T-cell (primary cell): Measurements from ENCODE around the gene BTRC. TPM values are rescaled to one million over a fixed set of nuclear protein-coding genes. Genes with fewer than 3 reads are reported as not detected.
"Not testable (repeated sequence)": the region's sequence is repeated elsewhere in the genome, so short reads cannot be mapped to it uniquely, and the experiment has no call there.

Experiments
- ATAC-seq, 4 experiments: fragments of 200-7000 bp in 3 of 4; fragments of 150-1000 bp in 1 of 4; cut with Tn5 transposase; replicated peaks in 1 of 4; 1 replicate in 3 of 4; 2 replicates in 1 of 4; pipeline ENCODE4 v1.10.0; 2021; ENCODE audit warnings: moderate library complexity in 3 of 4, mild to moderate bottlenecking in 2 of 4, moderate number of reproducible peaks in 1 of 4
- CTCF ChIA-PET, 2 donors: fragments of 300-600 bp; sonication (Branson Sonifier 250); formaldehyde crosslinking; loops; one replicate each; lab custom pipeline; 2022; ENCODE audit warnings: antibody characterized with exemption in 2 of 2; lab: Charles Lee
- POLR2A ChIA-PET, 2 donors: fragments of 300-600 bp; sonication (Branson Sonifier 250); formaldehyde crosslinking; loops; one replicate each; lab custom pipeline; 2022; ENCODE audit warnings: antibody characterized with exemption in 2 of 2; lab: Charles Lee
- DNase-seq, 35 experiments: peaks; one replicate each; pipeline versions ENCODE4 v3.0.0 to v3.0.0-alpha.2; 2013 to 2023
- H3K27ac ChIP-seq: one replicate; pipeline ENCODE4 v1.5.1; 2013; ENCODE audit warnings: low read length
- H3K27me3 ChIP-seq, 2 experiments: replicated peaks in 1 of 2; 1 replicate in 1 of 2; 2 replicates in 1 of 2; pipeline versions ENCODE4 v1.6.1 to v1.7.0; 2013; ENCODE audit warnings: low read length in 1 of 2, mixed read lengths in 1 of 2; ENCODE audit not compliant: control insufficient read depth in 2 of 2, insufficient read depth in 2 of 2; ENCODE audit errors: extremely low read depth in 1 of 2
- H3K36me3 ChIP-seq, 2 donors: 1 replicate in 1 of 2; 2 replicates in 1 of 2; pipeline versions ENCODE4 v1.6.1 to v1.7.0; 2013; ENCODE audit warnings: low read length in 1 of 2; ENCODE audit not compliant: control insufficient read depth in 2 of 2, insufficient read depth in 1 of 2; ENCODE audit errors: extremely low read depth in 1 of 2
- H3K4me1 ChIP-seq, 2 experiments: 1 replicate in 1 of 2; 2 replicates in 1 of 2; pipeline versions ENCODE4 v1.6.1 to v1.7.0; 2013; ENCODE audit warnings: low read length in 2 of 2, mixed read lengths in 1 of 2; ENCODE audit not compliant: insufficient read depth in 2 of 2, control insufficient read depth in 1 of 2; ENCODE audit errors: extremely low read depth in 1 of 2
- H3K4me3 ChIP-seq, 2 donors: 1 replicate in 1 of 2; 2 replicates in 1 of 2; pipeline versions ENCODE4 v1.5.1 to v1.7.0; 2013; ENCODE audit warnings: mild to moderate bottlenecking in 2 of 2, low read length in 1 of 2, moderate library complexity in 1 of 2; ENCODE audit not compliant: control insufficient read depth in 1 of 2; ENCODE audit errors: extremely low read depth in 1 of 2
- H3K9me3 ChIP-seq: 2 replicates; pipeline ENCODE4 v1.7.0; 2013
- H3K27ac Mint-ChIP-seq, 2 donors: one replicate each; pipeline ENCODE4 v1.8.0; 2020 to 2021; ENCODE audit warnings: mild to moderate bottlenecking in 2 of 2, mixed read lengths in 2 of 2
- H3K27me3 Mint-ChIP-seq, 2 donors: one replicate each; pipeline ENCODE4 v1.8.0; 2021 to 2022; ENCODE audit warnings: mixed read lengths in 2 of 2
- H3K36me3 Mint-ChIP-seq: one replicate; pipeline ENCODE4 v1.8.0; 2021; ENCODE audit warnings: mixed read lengths
- H3K4me1 Mint-ChIP-seq, 3 donors: one replicate each; pipeline ENCODE4 v1.8.0; 2020 to 2022; ENCODE audit warnings: mixed read lengths in 3 of 3, mild to moderate bottlenecking in 1 of 3
- H3K4me3 Mint-ChIP-seq, 3 donors: one replicate each; pipeline ENCODE4 v1.8.0; 2020 to 2022; ENCODE audit warnings: mild to moderate bottlenecking in 3 of 3, mixed read lengths in 3 of 3, moderate library complexity in 3 of 3
- H3K9me3 Mint-ChIP-seq, 3 donors: one replicate each; pipeline ENCODE4 v1.8.0; 2020 to 2022; ENCODE audit warnings: mixed read lengths in 3 of 3
- WGBS: methylation state at CpG from one replicate; pipeline ENCODE4 v1.1.5; 2013; ENCODE audit warnings: missing lambda C conversion rate; ENCODE audit not compliant: insufficient coverage; 5-methylcytosine and 5-hydroxymethylcytosine counted together
- total RNA-seq, 35 experiments: library from RNA in 6 of 35; stranded (reverse) in 6 of 35; fragments of 120-200 nt in 1 of 35; gene quantifications; one replicate each; pipeline versions ENCODE4 v1.2.1 to v1.2.4 and lab custom pipeline; 2013 to 2026

BTRC gene
- total RNA-seq, 5 donors from 2014 or later (not counting 1 experiment from before 2014, with no cell fraction given) = 15.7 to 23.2 (median 17.3) TPM

DNA sequence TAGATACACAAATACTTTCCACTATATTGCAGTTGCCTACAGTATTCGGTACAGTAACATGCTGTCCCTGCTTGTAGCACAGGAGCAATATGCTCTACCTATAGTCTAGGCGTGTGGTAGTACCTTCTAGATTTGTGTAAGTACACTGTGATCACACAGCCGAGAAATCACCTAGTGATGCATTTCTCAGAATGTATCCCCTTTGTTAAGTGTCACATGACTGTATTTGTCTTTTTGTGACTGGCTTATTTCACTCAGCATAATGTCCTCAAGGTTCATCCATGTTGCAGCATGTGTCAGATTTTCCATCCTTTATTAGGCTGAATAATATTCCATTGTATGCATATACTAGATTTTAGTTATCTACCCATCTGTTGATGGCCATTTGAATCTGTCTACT, 61.9 kb downstream of the BTRC start:
- H3K27ac ChIP-seq = no peak overlapping the region
- H3K9me3 ChIP-seq = no peaks in the 10 kb centered on the region
- no peaks in the 10 kb centered on the region for H3K36me3 ChIP-seq
- H3K4me3 Mint-ChIP-seq = no peak overlapping the region
- DNase-seq (no peak), ATAC-seq (no peak)
- CTCF ChIA-PET = no interaction called here
- no peaks in the 10 kb centered on the region for H3K27me3 ChIP-seq
- POLR2A ChIA-PET = no interaction called here
- peaks cover 0 to 4% of the 10 kb centered on the region in 2 experiments for H3K4me1 ChIP-seq
- WGBS = 67% methylated on average over 1 of the region's 3 CpGs
- H3K9me3 Mint-ChIP-seq = peaks cover 5 to 12% (median 5%) of the 10 kb centered on the region in 3 donors
- peaks cover 13 to 26% (median 20%) of the 10 kb centered on the region in 3 donors for H3K4me1 Mint-ChIP-seq
- H3K36me3 Mint-ChIP-seq = peaks cover 29% of the 10 kb centered on the region
- no peaks in the 10 kb centered on the region for H3K27me3 Mint-ChIP-seq
- H3K27ac Mint-ChIP-seq = no peak overlapping the region
- H3K4me3 ChIP-seq = no peak overlapping the region

- peaks cover 11 to 23% (median 21%) of the 10 kb centered on the region in 3 donors for H3K4me1 Mint-ChIP-seq
- H3K4me3 Mint-ChIP-seq, H3K9me3 ChIP-seq, H3K27me3 ChIP-seq, DNase-seq, CTCF ChIA-PET, H3K27ac Mint-ChIP-seq, H3K36me3 ChIP-seq, H3K27ac ChIP-seq, H3K9me3 Mint-ChIP-seq, H3K27me3 Mint-ChIP-seq, ATAC-seq, H3K4me3 ChIP-seq, POLR2A ChIA-PET, H3K4me1 ChIP-seq: not testable (repeated sequence)
- no CpG with 5 or more reads among the region's 1 CpG for WGBS
- H3K36me3 Mint-ChIP-seq = peaks cover 15% of the 10 kb centered on the region
Measured at GRCh38 chr10:101421967-101422366, 68.0 kb downstream of the BTRC start.

DNA sequence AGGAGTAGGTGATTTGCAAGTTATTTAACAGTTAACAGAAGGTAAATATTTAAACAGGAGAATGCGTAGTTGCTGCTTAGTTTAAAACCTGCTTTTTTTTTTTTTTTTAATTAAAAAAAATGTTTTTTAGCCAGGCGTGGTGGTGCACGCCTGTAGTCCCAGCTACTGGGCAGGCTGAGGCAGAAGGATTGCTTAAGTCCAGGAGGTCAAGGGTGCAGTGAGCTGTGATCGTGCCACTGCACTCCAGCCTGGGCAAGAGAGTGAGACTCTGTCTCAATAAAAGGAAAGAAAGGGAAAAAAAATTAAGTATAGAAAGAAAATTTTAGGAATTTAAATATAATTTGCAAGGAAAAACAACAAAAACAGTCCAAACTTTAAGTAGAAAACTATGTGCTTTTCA, 71.6 kb downstream of the BTRC start:
- 100% methylated on average over 1 of the region's 4 CpGs for WGBS

GRCh38 chr10:101428036-101428435, 74.1 kb downstream of the BTRC start:
- POLR2A ChIA-PET = no interaction called here
- 100% methylated on average over 2 of the region's 3 CpGs for WGBS
- ATAC-seq = no peak
- H3K36me3 Mint-ChIP-seq = peaks cover 14% of the 10 kb centered on the region
- Histone ChIP-seq H3K9me3 (no peaks in the 10 kb centered on the region), H3K4me3 (no peak overlapping the region), H3K36me3 (no peaks in the 10 kb centered on the region), H3K4me1 (no peaks in the 10 kb centered on the region), H3K27me3 (no peaks in the 10 kb centered on the region), H3K27ac (no peak overlapping the region)
- no peak overlapping the region for H3K27ac Mint-ChIP-seq
- H3K9me3 Mint-ChIP-seq = no peaks in the 10 kb centered on the region
- CTCF ChIA-PET = interaction anchor here in 1 of 2 donors (1.5 kb wide), 1 partner anchor 16 kb away, joined by 3 read pairs; no protein-coding TSS in a partner anchor
- H3K4me3 Mint-ChIP-seq = no peak overlapping the region
- no peak for DNase-seq
- no peaks in the 10 kb centered on the region for H3K27me3 Mint-ChIP-seq
- peaks cover 9 to 21% (median 14%) of the 10 kb centered on the region in 3 donors for H3K4me1 Mint-ChIP-seq

More for the DNA sequence above, 71.6 kb downstream of the BTRC start:
- no peak overlapping the region for H3K4me3 ChIP-seq
- ChIA-PET POLR2A (interaction anchor here in 1 of 2 donors (0.7 kb wide), 1 partner anchor 17 kb away, joined by 5 read pairs; no protein-coding TSS in a partner anchor), CTCF (interaction anchor here (0.7 kb wide), 2 partner anchors 536 to 1126 kb away, joined by 3 read pairs; no protein-coding TSS in a partner anchor)
- peaks cover 0 to under 1% of the 10 kb centered on the region in 2 experiments for H3K4me1 ChIP-seq
- no peaks in the 10 kb centered on the region for H3K36me3 ChIP-seq
- no peaks in the 10 kb centered on the region for H3K27me3 ChIP-seq
- Mint-ChIP-seq H3K4me1 (peaks cover 15 to 24% (median 21%) of the 10 kb centered on the region in 3 donors), H3K27ac (no peak overlapping the region), H3K36me3 (peaks cover 17% of the 10 kb centered on the region), H3K4me3 (no peak overlapping the region), H3K27me3 (no peaks in the 10 kb centered on the region), H3K9me3 (no peaks in the 10 kb centered on the region)
- no peaks in the 10 kb centered on the region for H3K9me3 ChIP-seq
- DNase-seq (no peak), ATAC-seq (no peak)
- H3K27ac ChIP-seq = no peak overlapping the region

DNA sequence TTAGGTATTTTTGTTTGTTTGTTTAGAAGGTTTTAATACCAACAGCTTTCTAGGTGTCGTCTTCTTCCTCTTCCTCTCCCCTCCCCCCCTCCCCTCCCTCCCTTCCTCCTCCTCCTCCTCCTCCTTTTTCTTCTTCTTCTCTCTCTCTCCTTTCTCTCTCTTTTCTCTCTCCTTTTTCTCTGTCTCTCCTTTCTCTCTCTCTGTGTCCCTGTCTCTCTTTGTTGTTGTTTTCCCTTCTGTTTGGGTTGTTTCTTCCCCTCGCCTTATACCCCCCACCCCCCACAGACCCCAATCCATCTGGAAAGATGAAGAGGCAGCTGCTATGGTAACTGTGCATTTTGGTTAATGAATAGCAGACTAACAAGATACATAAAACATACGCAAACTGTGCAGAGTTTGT, 75.5 kb downstream of the BTRC start:
- WGBS = no CpG with 5 or more reads among the region's 3 CpGs
- ChIA-PET POLR2A (no interaction called here), CTCF (interaction anchor here (0.5 to 1.5 kb wide), 4 partner anchors 15 to 309 kb away, joined by 3 to 4 read pairs (median 3); no protein-coding TSS in a partner anchor)
- Mint-ChIP-seq H3K36me3 (peaks cover 17% of the 10 kb centered on the region), H3K4me1 (peaks cover 6 to 22% (median 13%) of the 10 kb centered on the region in 3 donors), H3K9me3 (no peaks in the 10 kb centered on the region), H3K4me3 (no peak overlapping the region), H3K27me3 (no peaks in the 10 kb centered on the region), H3K27ac (no peak overlapping the region)
- ATAC-seq (no peak), DNase-seq (no peak)
- H3K27me3 ChIP-seq = no peaks in the 10 kb centered on the region
- H3K9me3 ChIP-seq = no peaks in the 10 kb centered on the region
- H3K4me3 ChIP-seq = no peak overlapping the region
- H3K4me1 ChIP-seq = no peaks in the 10 kb centered on the region
- no peaks in the 10 kb centered on the region for H3K36me3 ChIP-seq
- H3K27ac ChIP-seq = no peak overlapping the region

DNA sequence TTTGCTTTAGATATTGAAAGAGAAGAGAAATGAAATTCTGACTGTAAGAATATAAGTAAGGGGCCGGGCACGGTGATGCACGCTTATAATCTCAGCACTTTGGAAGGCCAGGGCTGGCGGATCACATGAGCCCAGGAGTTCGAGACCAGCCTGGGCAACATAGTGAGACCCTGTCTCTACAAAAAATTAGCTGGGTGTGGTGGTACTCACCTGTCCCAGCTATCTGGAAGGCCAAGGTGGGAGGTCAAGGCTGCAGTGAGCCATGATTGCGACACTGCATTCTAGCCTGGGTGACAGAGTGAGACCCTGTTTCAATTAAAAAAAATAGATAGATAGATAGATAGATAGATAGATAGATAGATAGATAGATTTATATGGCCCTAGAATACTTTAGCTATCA, 82.3 kb downstream of the BTRC start:
- CTCF ChIA-PET = interaction anchor here (0.7 to 1.6 kb wide), 6 partner anchors 8 to 369 kb away, joined by 3 to 4 read pairs (median 3); no protein-coding TSS in a partner anchor
- Histone ChIP-seq H3K27ac (no peak overlapping the region), H3K4me3 (no peak overlapping the region), H3K36me3 (no peaks in the 10 kb centered on the region), H3K27me3 (no peaks in the 10 kb centered on the region), H3K4me1 (no peaks in the 10 kb centered on the region), H3K9me3 (no peaks in the 10 kb centered on the region)
- Mint-ChIP-seq H3K27ac (no peak overlapping the region), H3K9me3 (no peaks in the 10 kb centered on the region), H3K4me1 (peaks cover 0 to 24% (median 2%) of the 10 kb centered on the region in 3 donors), H3K36me3 (peaks cover 13% of the 10 kb centered on the region), H3K27me3 (no peaks in the 10 kb centered on the region), H3K4me3 (no peak overlapping the region)
- POLR2A ChIA-PET = no interaction called here
- ATAC-seq (no peak), DNase-seq (no peak)
- 94% methylated on average over 5 of the region's 6 CpGs for WGBS
